ENCODE data around the gene PCYT1B. TPM values are rescaled to one million over a fixed set of nuclear protein-coding genes. Genes with fewer than 3 reads are reported as not detected.
"Not testable (repeated sequence)": the region's sequence is repeated elsewhere in the genome, so short reads cannot be mapped to it uniquely, and the experiment has no call there.

The PCYT1B gene
- 22.5 TPM for total RNA-seq

GRCh38 chrX:24647257-24648058, at the start of gene PCYT1B:
PCYT1B (minus strand) TSS chrX:24647347; CDS start chrX:24647105, 242 bp downstream.
- peak; percentile 63 for DNase-seq

GRCh38 chrX:24696294-24696693, 49.1 kb upstream of the PCYT1B start:
- DNase-seq, result no peak

GRCh38 chrX:24694825-24695224, 47.7 kb upstream of the PCYT1B start:
- DNase-seq, result no peak

- peak; percentile 85 for DNase-seq
Measured at GRCh38 chrX:24693453-24694202, 46.5 kb upstream of the PCYT1B start, which contains the start of gene POLA1. POLA1 (plus strand) TSS chrX:24693918; CDS start chrX:24693962, 44 bp downstream.

- no peak for DNase-seq
Measured at GRCh38 chrX:24692305-24692704, 45.2 kb upstream of the PCYT1B start.

GRCh38 chrX:24684048-24684447, 36.9 kb upstream of the PCYT1B start:
- DNase-seq, result no peak

- DNase-seq, result no peak
Measured at GRCh38 chrX:24682739-24683432, 35.7 kb upstream of the PCYT1B start.

- DNase-seq, result no peak
Measured at GRCh38 chrX:24676403-24677024, 29.4 kb upstream of the PCYT1B start.

GRCh38 chrX:24673424-24673823, 26.3 kb upstream of the PCYT1B start:
- DNase-seq, result no peak

GRCh38 chrX:24672701-24673190, 25.6 kb upstream of the PCYT1B start:
- DNase-seq, result peak; percentile 2

- no peak for DNase-seq
Measured at GRCh38 chrX:24668111-24668510, 21.0 kb upstream of the PCYT1B start.

- no peak for DNase-seq
Measured at GRCh38 chrX:24662352-24662751, 15.2 kb upstream of the PCYT1B start.

GRCh38 chrX:24661292-24661691, 14.1 kb upstream of the PCYT1B start:
- no peak for DNase-seq

GRCh38 chrX:24659646-24660045, 12.5 kb upstream of the PCYT1B start:
- no peak for DNase-seq

- no peak for DNase-seq
Measured at GRCh38 chrX:24659106-24659505, 12.0 kb upstream of the PCYT1B start.

- no peak for DNase-seq
Measured at GRCh38 chrX:24658421-24658820, 11.3 kb upstream of the PCYT1B start.

GRCh38 chrX:24657671-24658386, 10.7 kb upstream of the PCYT1B start:
- no peak for DNase-seq

GRCh38 chrX:24655679-24656078, 8.5 kb upstream of the PCYT1B start:
- DNase-seq, result not testable (repeated sequence)

- DNase-seq, result no peak
Measured at GRCh38 chrX:24651783-24652182, 4.6 kb upstream of the PCYT1B start.

GRCh38 chrX:24648495-24648894, 1.3 kb upstream of the PCYT1B start:
- no peak for DNase-seq

GRCh38 chrX:24646745-24647182, 383 bp downstream of the PCYT1B start:
- no peak for DNase-seq
